GM12878 (cell line): ENCODE results near the gene MSRB1. TPM values are rescaled to one million over a fixed set of nuclear protein-coding genes. Genes with fewer than 3 reads are reported as not detected.

Experiments used
- EED ChIP-seq: sonication (generic); IDR thresholded peaks from 2 replicates; pipeline ENCODE4 v1.6.1; 2016; ENCODE audit warnings: antibody characterized with exemption, low read depth
- polyA plus RNA-seq, 11 experiments: library from polyadenylated mRNA; depleted of rRNA in 4 of 11; unstranded in 6 of 11; stranded (reverse) in 5 of 11; fragments of >200 nt; fragmentation: Nextera tagmentation in 4 of 11; fragmentation: Illumina TruSeq in 1 of 11; extraction: Ambion mirVana in 4 of 11; extraction: Trizol in 1 of 11; gene quantifications; 1 replicate in 1 of 11; 2 replicates in 10 of 11; pipeline versions ENCODE4 v1.2.1 to v1.2.3, GENCODE V29; 2011 to 2016; ENCODE audit warnings: inconsistent platforms in 2 of 11, missing spikeins in 2 of 11, low read depth in 1 of 11
- total RNA-seq, 4 experiments: library from RNA; depleted of rRNA in 3 of 4; stranded (reverse); fragments of >200 nt in 3 of 4; fragmentation: Illumina TruSeq in 1 of 4; extraction: Trizol in 1 of 4; gene quantifications; 2 replicates each; pipeline versions ENCODE4 v1.2.1 to v1.2.3, GENCODE V29; 2013 to 2021
- TF ChIP-seq, protein P1 (sequence below): IDR thresholded peaks from 2 replicates; pipeline ENCODE4 v1.6.1; 2012; ENCODE audit warnings: improper control_type of control experiment, low read depth, low read length; ENCODE audit not compliant: insufficient replicate concordance
- TF ChIP-seq, protein P2 (sequence below): fragments of 450-650 bp; IDR thresholded peaks from 2 replicates; pipeline ENCODE4 v1.6.1; 2017; ENCODE audit warnings: mild to moderate bottlenecking, moderate library complexity

The MSRB1 gene
- total and polyA plus RNA-seq, 10 of the 15 experiments (the other 5 are each of a cell fraction or from before 2014, with no cell fraction given), result 5.1 to 48.6 (median 25.7) TPM

DNA sequence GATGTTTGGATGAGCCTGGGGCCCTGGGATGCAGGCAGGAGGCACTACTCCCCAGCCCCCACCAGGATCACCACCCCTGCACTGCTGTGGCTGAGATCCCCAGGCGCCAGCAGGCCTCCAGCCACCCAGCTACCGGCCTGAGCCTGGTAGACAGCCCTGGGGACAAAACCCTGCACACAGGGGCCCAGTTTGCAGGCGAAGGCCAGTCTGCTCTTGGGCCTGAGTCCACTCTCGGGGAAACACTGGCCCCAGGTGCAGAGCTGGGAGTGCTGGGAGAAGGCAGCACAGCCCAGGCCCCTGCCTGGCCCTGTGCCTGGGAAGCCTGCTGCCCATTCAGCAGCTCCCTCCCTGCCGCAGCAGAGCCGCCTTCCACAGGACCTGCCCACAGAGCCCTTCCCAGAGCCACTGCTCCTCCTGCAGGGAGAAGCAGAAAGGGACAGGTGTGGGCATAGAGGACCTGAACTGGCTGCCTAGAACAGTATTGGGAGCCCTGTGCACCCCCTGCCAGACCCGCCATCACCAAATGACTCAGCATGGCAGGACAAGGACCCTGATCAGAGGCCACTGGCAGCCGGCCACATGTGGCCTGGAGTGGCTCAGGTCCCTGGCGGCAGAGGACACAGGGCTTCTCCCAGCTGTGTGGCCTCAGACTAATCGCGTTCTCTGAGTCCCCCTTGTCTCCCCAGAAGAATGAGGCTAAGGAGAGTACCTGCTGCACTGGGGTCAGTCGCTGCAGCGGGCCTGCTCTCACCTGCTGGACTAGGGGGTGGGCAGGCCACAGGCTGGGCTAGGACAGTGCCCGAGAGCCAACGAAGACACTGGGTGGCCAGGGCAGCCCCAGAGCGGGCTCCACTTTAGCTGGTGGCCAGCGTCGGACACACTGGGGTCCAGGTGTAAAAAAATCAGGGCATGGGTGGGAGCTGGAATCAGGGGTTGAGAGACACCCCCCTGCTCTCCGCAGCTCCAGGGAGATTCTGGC is 10.7 kb downstream of the MSRB1 start (continued):
- TF ChIP-seq, protein P1, sequence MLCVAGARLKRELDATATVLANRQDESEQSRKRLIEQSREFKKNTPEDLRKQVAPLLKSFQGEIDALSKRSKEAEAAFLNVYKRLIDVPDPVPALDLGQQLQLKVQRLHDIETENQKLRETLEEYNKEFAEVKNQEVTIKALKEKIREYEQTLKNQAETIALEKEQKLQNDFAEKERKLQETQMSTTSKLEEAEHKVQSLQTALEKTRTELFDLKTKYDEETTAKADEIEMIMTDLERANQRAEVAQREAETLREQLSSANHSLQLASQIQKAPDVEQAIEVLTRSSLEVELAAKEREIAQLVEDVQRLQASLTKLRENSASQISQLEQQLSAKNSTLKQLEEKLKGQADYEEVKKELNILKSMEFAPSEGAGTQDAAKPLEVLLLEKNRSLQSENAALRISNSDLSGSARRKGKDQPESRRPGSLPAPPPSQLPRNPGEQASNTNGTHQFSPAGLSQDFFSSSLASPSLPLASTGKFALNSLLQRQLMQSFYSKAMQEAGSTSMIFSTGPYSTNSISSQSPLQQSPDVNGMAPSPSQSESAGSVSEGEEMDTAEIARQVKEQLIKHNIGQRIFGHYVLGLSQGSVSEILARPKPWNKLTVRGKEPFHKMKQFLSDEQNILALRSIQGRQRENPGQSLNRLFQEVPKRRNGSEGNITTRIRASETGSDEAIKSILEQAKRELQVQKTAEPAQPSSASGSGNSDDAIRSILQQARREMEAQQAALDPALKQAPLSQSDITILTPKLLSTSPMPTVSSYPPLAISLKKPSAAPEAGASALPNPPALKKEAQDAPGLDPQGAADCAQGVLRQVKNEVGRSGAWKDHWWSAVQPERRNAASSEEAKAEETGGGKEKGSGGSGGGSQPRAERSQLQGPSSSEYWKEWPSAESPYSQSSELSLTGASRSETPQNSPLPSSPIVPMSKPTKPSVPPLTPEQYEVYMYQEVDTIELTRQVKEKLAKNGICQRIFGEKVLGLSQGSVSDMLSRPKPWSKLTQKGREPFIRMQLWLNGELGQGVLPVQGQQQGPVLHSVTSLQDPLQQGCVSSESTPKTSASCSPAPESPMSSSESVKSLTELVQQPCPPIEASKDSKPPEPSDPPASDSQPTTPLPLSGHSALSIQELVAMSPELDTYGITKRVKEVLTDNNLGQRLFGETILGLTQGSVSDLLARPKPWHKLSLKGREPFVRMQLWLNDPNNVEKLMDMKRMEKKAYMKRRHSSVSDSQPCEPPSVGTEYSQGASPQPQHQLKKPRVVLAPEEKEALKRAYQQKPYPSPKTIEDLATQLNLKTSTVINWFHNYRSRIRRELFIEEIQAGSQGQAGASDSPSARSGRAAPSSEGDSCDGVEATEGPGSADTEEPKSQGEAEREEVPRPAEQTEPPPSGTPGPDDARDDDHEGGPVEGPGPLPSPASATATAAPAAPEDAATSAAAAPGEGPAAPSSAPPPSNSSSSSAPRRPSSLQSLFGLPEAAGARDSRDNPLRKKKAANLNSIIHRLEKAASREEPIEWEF, result no peak
- TF ChIP-seq EED, result no peak
- TF ChIP-seq, protein P2, sequence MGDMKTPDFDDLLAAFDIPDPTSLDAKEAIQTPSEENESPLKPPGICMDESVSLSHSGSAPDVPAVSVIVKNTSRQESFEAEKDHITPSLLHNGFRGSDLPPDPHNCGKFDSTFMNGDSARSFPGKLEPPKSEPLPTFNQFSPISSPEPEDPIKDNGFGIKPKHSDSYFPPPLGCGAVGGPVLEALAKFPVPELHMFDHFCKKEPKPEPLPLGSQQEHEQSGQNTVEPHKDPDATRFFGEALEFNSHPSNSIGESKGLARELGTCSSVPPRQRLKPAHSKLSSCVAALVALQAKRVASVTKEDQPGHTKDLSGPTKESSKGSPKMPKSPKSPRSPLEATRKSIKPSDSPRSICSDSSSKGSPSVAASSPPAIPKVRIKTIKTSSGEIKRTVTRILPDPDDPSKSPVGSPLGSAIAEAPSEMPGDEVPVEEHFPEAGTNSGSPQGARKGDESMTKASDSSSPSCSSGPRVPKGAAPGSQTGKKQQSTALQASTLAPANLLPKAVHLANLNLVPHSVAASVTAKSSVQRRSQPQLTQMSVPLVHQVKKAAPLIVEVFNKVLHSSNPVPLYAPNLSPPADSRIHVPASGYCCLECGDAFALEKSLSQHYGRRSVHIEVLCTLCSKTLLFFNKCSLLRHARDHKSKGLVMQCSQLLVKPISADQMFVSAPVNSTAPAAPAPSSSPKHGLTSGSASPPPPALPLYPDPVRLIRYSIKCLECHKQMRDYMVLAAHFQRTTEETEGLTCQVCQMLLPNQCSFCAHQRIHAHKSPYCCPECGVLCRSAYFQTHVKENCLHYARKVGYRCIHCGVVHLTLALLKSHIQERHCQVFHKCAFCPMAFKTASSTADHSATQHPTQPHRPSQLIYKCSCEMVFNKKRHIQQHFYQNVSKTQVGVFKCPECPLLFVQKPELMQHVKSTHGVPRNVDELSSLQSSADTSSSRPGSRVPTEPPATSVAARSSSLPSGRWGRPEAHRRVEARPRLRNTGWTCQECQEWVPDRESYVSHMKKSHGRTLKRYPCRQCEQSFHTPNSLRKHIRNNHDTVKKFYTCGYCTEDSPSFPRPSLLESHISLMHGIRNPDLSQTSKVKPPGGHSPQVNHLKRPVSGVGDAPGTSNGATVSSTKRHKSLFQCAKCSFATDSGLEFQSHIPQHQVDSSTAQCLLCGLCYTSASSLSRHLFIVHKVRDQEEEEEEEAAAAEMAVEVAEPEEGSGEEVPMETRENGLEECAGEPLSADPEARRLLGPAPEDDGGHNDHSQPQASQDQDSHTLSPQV, result no peak
